ENCODE data around the gene ZNF184. TPM values are rescaled to one million over a fixed set of nuclear protein-coding genes. Genes with fewer than 3 reads are reported as not detected.
"Not testable (repeated sequence)": the region's sequence is repeated elsewhere in the genome, so short reads cannot be mapped to it uniquely, and the experiment has no call there.

The ZNF184 gene
- total and polyA plus RNA-seq, 9 of the 15 experiments (the other 6 are each of a cell fraction or from before 2014, with no cell fraction given), result 7.6 to 22.2 (median 12.8) TPM

DNA sequence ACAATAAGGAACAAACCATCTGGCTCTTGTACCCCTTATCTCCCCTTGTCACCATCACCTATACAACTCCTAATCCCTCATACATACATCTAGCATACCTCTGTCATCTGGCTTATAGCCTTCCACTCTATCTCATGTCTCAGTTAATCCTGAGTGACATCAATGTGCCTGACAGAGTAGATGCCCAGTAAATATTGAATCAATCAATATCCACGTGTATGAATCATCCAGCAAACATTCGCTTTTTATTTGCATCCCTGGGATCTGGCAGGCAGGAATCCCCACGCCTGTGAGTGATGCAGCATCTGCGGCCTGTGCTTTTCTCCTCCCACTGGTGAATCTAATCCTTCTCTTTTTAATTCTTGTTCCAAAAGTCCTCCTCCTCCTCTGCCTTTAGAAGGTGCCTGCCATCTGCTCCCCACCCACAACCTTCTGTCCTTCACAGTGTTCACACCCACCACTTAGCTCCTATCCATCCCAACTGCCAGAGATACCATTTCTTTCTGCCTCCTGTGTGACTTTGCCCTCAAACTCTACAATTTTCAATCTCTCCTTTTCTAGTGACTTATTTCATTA is 46.8 kb downstream of the ZNF184 start (continued):
- no peak for TF ChIP-seq ZNF77 (CRISPR knock-in tag; IDR thresholded peaks at IDR 0.05)
- no peak for TF ChIP-seq WHSC1 (IDR thresholded peaks at IDR 0.05; ENCODE audit: low read length)
- no peak for TF ChIP-seq SMAD2 (IDR thresholded peaks at IDR 0.05; ENCODE audit: low read depth, low read length)

DNA sequence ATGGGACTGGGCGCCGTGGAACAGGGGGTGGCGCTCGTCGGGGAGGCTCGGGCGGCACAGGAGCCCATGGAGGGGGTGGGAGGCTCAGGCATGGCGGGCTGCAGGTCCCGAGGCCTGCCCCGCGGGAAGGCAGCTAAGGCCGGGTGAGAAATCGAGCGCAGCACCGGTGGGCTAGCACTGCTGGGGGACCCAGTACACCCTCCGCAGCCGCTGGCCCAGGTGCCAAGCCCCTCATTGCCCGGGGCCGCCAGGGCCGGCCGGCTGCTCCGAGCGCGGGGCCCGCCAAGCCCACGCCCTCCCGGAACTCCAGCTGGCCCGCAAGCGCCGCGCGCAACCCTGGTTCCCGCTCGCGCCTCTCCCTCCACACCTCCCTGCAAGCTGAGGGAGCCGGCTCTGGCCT is 48.1 kb downstream of the ZNF184 start:
- H3K27ac ChIP-seq (ENCODE audit: extremely low read depth, low read depth, low read length); BruUV-seq (replicated peaks); ATAC-seq; H3K9me1 ChIP-seq (ENCODE audit: control insufficient read depth, insufficient read depth, low read length); in situ Hi-C loops (cut with MboI); intact Hi-C loops (cut with micrococcal nuclease); H3K9ac ChIP-seq (ENCODE audit: insufficient read depth in 1 of 2, low read depth in 2 of 2, low read length in 2 of 2); H3K4me1 ChIP-seq (replicated peaks in 1 of 2; ENCODE audit: control insufficient read depth in 2 of 2, insufficient read depth in 2 of 2, low read length in 2 of 2); POLR2A ChIA-PET; H3K4me3 ChIP-seq; CTCF ChIA-PET (ENCODE audit: low intra/inter-chr PET ratio); DNase-seq (ENCODE audit: extremely low read depth in 1 of 4, low spot score in 3 of 4); FAIRE-seq; H3K9me3 ChIP-seq (replicated peaks; ENCODE audit: control insufficient read depth, insufficient read depth, low read depth, low read length); H3K36me3 ChIP-seq (ENCODE audit: control insufficient read depth, insufficient read depth, low read length); H3K27me3 ChIP-seq (ENCODE audit: control insufficient read depth in 2 of 2, insufficient read depth in 2 of 2, low read length in 2 of 2); H3K79me2 ChIP-seq (ENCODE audit: control insufficient read depth, insufficient read depth, low read length); H2AFZ ChIP-seq (ENCODE audit: low read depth, low read length); H3K4me2 ChIP-seq (ENCODE audit: insufficient read depth, low read length); H4K20me1 ChIP-seq (replicated peaks; ENCODE audit: control insufficient read depth, insufficient read depth, low read length): not testable (repeated sequence)
- WGBS (ENCODE audit: insufficient coverage, low coverage, missing lambda C conversion rate), result 54% methylated on average over 18 of the region's 36 CpGs
- TF ChIP-seq, protein P1, sequence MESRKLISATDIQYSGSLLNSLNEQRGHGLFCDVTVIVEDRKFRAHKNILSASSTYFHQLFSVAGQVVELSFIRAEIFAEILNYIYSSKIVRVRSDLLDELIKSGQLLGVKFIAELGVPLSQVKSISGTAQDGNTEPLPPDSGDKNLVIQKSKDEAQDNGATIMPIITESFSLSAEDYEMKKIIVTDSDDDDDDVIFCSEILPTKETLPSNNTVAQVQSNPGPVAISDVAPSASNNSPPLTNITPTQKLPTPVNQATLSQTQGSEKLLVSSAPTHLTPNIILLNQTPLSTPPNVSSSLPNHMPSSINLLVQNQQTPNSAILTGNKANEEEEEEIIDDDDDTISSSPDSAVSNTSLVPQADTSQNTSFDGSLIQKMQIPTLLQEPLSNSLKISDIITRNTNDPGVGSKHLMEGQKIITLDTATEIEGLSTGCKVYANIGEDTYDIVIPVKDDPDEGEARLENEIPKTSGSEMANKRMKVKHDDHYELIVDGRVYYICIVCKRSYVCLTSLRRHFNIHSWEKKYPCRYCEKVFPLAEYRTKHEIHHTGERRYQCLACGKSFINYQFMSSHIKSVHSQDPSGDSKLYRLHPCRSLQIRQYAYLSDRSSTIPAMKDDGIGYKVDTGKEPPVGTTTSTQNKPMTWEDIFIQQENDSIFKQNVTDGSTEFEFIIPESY (CRISPR knock-in tag; IDR thresholded peaks at IDR 0.05), result peak; percentile 48; the same call in 1 of the 2 replicates

Measured in K562 (cell line).